SK-N-SH (cell line): ENCODE results near the gene ALAD. TPM values are rescaled to one million over a fixed set of nuclear protein-coding genes. Genes with fewer than 3 reads are reported as not detected.

Experiments used
- CTCF ChIA-PET: fragments of 300-600, 350-600 bp; formaldehyde crosslinking; extraction: SDS; loops from one replicate; lab custom pipeline; 2021; lab: Yijun Ruan, JAX
- POLR2A ChIA-PET: fragments of 350-600 bp; sonication (Branson Sonifier 250); formaldehyde crosslinking; extraction: SDS; loops from one replicate; lab custom pipeline; 2020; ENCODE audit warnings: antibody characterized with exemption, inconsistent platforms; lab: Yijun Ruan, JAX
- DNase-seq: peaks from one replicate; pipeline ENCODE4 v3.0.0; 2012
- H2AFZ ChIP-seq: fragments of 200-600 bp; sonication (generic); 2 replicates; pipeline ENCODE4 v1.8.1; 2016; ENCODE audit warnings: antibody characterized with exemption, mild to moderate bottlenecking, low read depth
- H3F3A ChIP-seq: fragments of 200-600 bp; sonication (generic); replicated peaks from 2 replicates; pipeline ENCODE3; 2016; ENCODE audit warnings: antibody characterized with exemption, mild to moderate bottlenecking; ENCODE audit not compliant: insufficient read depth
- H3K27ac ChIP-seq, 2 experiments: fragments of 200-500 bp in 1 of 2; fragments of 200-600 bp in 1 of 2; sonication (Bioruptor generic) in 1 of 2; sonication (generic), shearing (Covaris generic) in 1 of 2; 2 replicates each; pipeline versions ENCODE4 v1.5.1 to v1.6.1; 2014 to 2016; ENCODE audit warnings: low read depth in 2 of 2, inconsistent platforms in 1 of 2, low read length in 1 of 2, mild to moderate bottlenecking in 1 of 2, mixed read lengths in 1 of 2
- H3K27me3 ChIP-seq: fragments of 200-600 bp; sonication (generic), shearing (Covaris generic); 2 replicates; pipeline ENCODE4 v1.6.1; 2016; ENCODE audit warnings: mixed run types; ENCODE audit not compliant: insufficient read depth
- H3K36me3 ChIP-seq, 2 experiments: fragments of 200-500 bp in 1 of 2; fragments of 200-600 bp in 1 of 2; sonication (Bioruptor generic) in 1 of 2; sonication (generic) in 1 of 2; replicated peaks in 1 of 2; 2 replicates each; pipeline versions ENCODE3 to v1.5.1; 2014 to 2016; ENCODE audit warnings: low read length in 1 of 2, mild to moderate bottlenecking in 1 of 2; ENCODE audit not compliant: insufficient read depth in 2 of 2, control insufficient read depth in 1 of 2
- H3K4me1 ChIP-seq, 2 experiments: fragments of 200-500 bp in 1 of 2; fragments of 200-600 bp in 1 of 2; sonication (Bioruptor generic) in 1 of 2; sonication (generic), shearing (Covaris generic) in 1 of 2; 2 replicates each; pipeline versions ENCODE4 v1.5.1 to v1.6.1; 2014 to 2016; ENCODE audit warnings: low read depth in 1 of 2, low read length in 1 of 2, mixed run types in 1 of 2; ENCODE audit not compliant: insufficient read depth in 2 of 2, control insufficient read depth in 1 of 2
- H3K4me2 ChIP-seq: fragments of 200-600 bp; sonication (generic), shearing (Covaris generic); 2 replicates; pipeline ENCODE4 v1.6.1; 2017; ENCODE audit warnings: mixed run types
- H3K4me3 ChIP-seq, 2 experiments: fragments of 200-500 bp in 1 of 2; fragments of 200-600 bp in 1 of 2; sonication (Bioruptor generic) in 1 of 2; sonication (generic), shearing (Covaris generic) in 1 of 2; 2 replicates each; pipeline versions ENCODE4 v1.5.1 to v1.8.1; 2014 to 2016; ENCODE audit warnings: low read depth in 2 of 2, inconsistent platforms in 1 of 2, low read length in 1 of 2, mild to moderate bottlenecking in 1 of 2, mixed read lengths in 1 of 2, moderate library complexity in 1 of 2
- H3K79me2 ChIP-seq: fragments of 200-600 bp; sonication (generic); 2 replicates; pipeline ENCODE4 v1.8.1; 2017; ENCODE audit warnings: mild to moderate bottlenecking; ENCODE audit not compliant: insufficient read depth
- H3K9ac ChIP-seq: fragments of 200-600 bp; sonication (generic); 2 replicates; pipeline ENCODE4 v1.6.1; 2017; ENCODE audit warnings: mixed run types
- H3K9me2 ChIP-seq: fragments of 200-600 bp; sonication (generic); 2 replicates; pipeline ENCODE4 v1.6.1; 2017; ENCODE audit warnings: mixed run types
- H3K9me3 ChIP-seq: fragments of 200-600 bp; sonication (generic); 2 replicates; pipeline ENCODE4 v1.6.1; 2017; ENCODE audit warnings: mixed run types, mild to moderate bottlenecking, moderate library complexity
- H4K20me1 ChIP-seq: fragments of 200-600 bp; sonication (generic); 2 replicates; pipeline ENCODE4 v1.6.1; 2017; ENCODE audit warnings: mild to moderate bottlenecking, mixed run types; ENCODE audit not compliant: insufficient read depth
- CHD2 ChIP-seq: fragments of 150-350 bp; IDR thresholded peaks from 2 replicates; pipeline ENCODE4 v1.6.1; 2018; ENCODE audit warnings: low read length; ENCODE audit not compliant: partially characterized antibody
- EP300 ChIP-seq, 2 experiments: IDR thresholded peaks; 2 replicates each; pipeline versions ENCODE4 v1.4.0 to v1.6.1; 2012; ENCODE audit warnings: borderline replicate concordance in 1 of 2, low read depth in 1 of 2, low read length in 1 of 2
- FOXM1 ChIP-seq: IDR thresholded peaks from 2 replicates; pipeline ENCODE4 v1.4.0; 2012; ENCODE audit warnings: low read depth, mild to moderate bottlenecking
- GABPA ChIP-seq: IDR thresholded peaks from 2 replicates; pipeline ENCODE4 v1.4.0; 2012; ENCODE audit warnings: low read depth, mild to moderate bottlenecking
- MXI1 ChIP-seq: IDR thresholded peaks from 2 replicates; pipeline ENCODE4 v1.6.1; 2012; ENCODE audit warnings: mild to moderate bottlenecking, low read depth, low read length, improper control_type of control experiment
- NFIC ChIP-seq: IDR thresholded peaks from 2 replicates; pipeline ENCODE4 v1.4.0; 2012; ENCODE audit warnings: borderline replicate concordance
- RAD21 ChIP-seq: IDR thresholded peaks from 2 replicates; pipeline ENCODE4 v1.6.1; 2012; ENCODE audit warnings: mild to moderate bottlenecking, low read length
- RFX5 ChIP-seq: IDR thresholded peaks from 2 replicates; pipeline ENCODE4 v1.6.1; 2012; ENCODE audit warnings: mild to moderate bottlenecking, improper control_type of control experiment, low read length
- RXRA ChIP-seq: IDR thresholded peaks from 2 replicates; pipeline ENCODE4 v1.4.0; 2012; ENCODE audit warnings: low read depth, mild to moderate bottlenecking, borderline replicate concordance
- SIN3A ChIP-seq: IDR thresholded peaks from 2 replicates; pipeline ENCODE4 v1.6.1; 2012; ENCODE audit warnings: low read depth, mild to moderate bottlenecking, low read length, moderate library complexity, borderline replicate concordance
- TAF1 ChIP-seq: IDR thresholded peaks from 2 replicates; pipeline ENCODE4 v1.6.1; 2012; ENCODE audit warnings: low read depth, mild to moderate bottlenecking, low read length, moderate library complexity, borderline replicate concordance
- WGBS: methylation state at CpG from one replicate; pipeline ENCODE4 v1.1.6; 2017; ENCODE audit warnings: low lambda C conversion rate; 5-methylcytosine and 5-hydroxymethylcytosine counted together
- polyA plus RNA-seq, 3 experiments: library from polyadenylated mRNA; depleted of rRNA; stranded (reverse); fragments of >200 nt; gene quantifications; 2 replicates each; pipeline ENCODE4 v1.2.3, GENCODE V29; 2012
- TF ChIP-seq, protein P1 (sequence below): fragments of 200-600 bp; sonication (generic); IDR thresholded peaks from 2 replicates; pipeline ENCODE4 v1.6.1; 2017; ENCODE audit warnings: antibody characterized with exemption, mild to moderate bottlenecking, moderate library complexity
- TF ChIP-seq, protein P2 (sequence below): IDR thresholded peaks from 2 replicates; pipeline ENCODE4 v1.6.1; 2012; ENCODE audit warnings: mild to moderate bottlenecking, low read depth, low read length, moderate library complexity

The ALAD gene
- polyA plus RNA-seq, 1 of the 3 experiments (the other 2 are of a cell fraction): 10.7 TPM

DNA sequence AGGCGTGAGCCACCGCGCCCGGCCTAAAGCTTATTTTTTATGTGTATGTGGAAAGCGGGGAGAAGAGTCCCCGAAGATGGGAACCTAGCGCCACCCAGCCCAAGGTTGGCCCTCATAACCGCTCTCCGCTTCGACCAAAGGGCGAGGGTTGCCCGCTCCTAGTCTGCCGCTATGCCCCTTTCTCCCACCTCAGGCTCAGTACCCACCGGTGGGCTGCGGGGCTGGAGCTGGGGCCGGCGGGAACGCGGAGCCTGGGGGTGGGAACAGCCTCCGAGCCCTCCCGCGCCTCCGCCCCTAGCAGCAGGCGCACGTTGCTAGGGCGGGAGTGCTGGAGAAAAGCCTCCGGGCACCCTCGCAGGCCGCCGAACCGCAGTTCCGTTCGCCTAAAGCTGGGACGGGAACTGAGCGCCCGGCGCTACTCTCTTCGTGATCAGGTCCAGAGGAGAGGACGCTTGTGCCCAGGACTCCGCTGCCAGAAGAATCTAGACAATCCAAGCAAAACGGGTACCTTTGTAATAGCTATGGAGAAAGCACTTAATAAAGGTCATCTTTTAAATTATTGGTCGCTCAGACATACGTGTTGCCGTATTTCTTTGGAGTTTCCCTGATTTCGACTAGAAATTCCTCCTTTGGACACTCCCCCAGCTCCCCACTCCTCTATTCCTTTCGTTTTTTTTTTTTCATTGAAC, 60.9 kb downstream of the ALAD start, which contains the start of gene WDR31 (continued):
- TF ChIP-seq RXRA: no peak
- TF ChIP-seq, protein P1, sequence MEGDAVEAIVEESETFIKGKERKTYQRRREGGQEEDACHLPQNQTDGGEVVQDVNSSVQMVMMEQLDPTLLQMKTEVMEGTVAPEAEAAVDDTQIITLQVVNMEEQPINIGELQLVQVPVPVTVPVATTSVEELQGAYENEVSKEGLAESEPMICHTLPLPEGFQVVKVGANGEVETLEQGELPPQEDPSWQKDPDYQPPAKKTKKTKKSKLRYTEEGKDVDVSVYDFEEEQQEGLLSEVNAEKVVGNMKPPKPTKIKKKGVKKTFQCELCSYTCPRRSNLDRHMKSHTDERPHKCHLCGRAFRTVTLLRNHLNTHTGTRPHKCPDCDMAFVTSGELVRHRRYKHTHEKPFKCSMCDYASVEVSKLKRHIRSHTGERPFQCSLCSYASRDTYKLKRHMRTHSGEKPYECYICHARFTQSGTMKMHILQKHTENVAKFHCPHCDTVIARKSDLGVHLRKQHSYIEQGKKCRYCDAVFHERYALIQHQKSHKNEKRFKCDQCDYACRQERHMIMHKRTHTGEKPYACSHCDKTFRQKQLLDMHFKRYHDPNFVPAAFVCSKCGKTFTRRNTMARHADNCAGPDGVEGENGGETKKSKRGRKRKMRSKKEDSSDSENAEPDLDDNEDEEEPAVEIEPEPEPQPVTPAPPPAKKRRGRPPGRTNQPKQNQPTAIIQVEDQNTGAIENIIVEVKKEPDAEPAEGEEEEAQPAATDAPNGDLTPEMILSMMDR: no peak
- TF ChIP-seq GABPA: peak; percentile 71
- TF ChIP-seq, protein P2, sequence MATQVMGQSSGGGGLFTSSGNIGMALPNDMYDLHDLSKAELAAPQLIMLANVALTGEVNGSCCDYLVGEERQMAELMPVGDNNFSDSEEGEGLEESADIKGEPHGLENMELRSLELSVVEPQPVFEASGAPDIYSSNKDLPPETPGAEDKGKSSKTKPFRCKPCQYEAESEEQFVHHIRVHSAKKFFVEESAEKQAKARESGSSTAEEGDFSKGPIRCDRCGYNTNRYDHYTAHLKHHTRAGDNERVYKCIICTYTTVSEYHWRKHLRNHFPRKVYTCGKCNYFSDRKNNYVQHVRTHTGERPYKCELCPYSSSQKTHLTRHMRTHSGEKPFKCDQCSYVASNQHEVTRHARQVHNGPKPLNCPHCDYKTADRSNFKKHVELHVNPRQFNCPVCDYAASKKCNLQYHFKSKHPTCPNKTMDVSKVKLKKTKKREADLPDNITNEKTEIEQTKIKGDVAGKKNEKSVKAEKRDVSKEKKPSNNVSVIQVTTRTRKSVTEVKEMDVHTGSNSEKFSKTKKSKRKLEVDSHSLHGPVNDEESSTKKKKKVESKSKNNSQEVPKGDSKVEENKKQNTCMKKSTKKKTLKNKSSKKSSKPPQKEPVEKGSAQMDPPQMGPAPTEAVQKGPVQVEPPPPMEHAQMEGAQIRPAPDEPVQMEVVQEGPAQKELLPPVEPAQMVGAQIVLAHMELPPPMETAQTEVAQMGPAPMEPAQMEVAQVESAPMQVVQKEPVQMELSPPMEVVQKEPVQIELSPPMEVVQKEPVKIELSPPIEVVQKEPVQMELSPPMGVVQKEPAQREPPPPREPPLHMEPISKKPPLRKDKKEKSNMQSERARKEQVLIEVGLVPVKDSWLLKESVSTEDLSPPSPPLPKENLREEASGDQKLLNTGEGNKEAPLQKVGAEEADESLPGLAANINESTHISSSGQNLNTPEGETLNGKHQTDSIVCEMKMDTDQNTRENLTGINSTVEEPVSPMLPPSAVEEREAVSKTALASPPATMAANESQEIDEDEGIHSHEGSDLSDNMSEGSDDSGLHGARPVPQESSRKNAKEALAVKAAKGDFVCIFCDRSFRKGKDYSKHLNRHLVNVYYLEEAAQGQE: peak; percentile 70
- TF ChIP-seq EP300 (IDR thresholded peaks at IDR 0.05; ENCODE audit: borderline replicate concordance in 1 of 2, low read depth in 1 of 2, low read length in 1 of 2): peak; percentile 35 to 45; a peak in 2 of 4 replicates

DNA sequence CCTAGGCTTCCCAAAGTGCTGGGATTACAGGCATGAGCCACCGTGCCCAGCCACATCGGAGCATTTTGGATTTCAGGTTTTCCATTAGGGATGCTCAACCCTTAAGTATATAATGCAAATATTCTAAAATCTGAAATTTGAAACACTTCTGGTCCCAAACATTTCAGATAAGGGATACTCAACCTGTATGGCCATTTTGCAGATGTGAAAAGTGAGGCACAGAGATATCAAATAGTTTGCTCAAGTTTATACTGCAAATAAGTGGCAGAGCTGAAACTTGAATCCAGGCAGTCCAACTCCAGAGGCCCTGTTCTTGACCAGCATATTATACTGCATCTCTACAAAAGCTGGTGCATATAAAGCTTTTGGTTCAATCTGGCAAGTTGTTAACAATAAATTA, 63.4 kb downstream of the ALAD start:
- H3K27ac ChIP-seq: no peak overlapping the region
- H3K9me3 ChIP-seq: no peaks in the 10 kb centered on the region
- no peak overlapping the region for H3K4me2 ChIP-seq
- H3K9ac ChIP-seq: no peak overlapping the region
- H2AFZ ChIP-seq: no peak overlapping the region
- H3F3A ChIP-seq: peaks cover 4% of the 10 kb centered on the region
- CTCF ChIA-PET: interaction anchor here (1.1 kb wide), 1 partner anchor 19 kb away, joined by 4 read pairs; no protein-coding TSS in a partner anchor
- H3K27me3 ChIP-seq: no peaks in the 10 kb centered on the region
- TF ChIP-seq TAF1: no peak
- no peak for TF ChIP-seq EP300 (IDR thresholded peaks at IDR 0.05; ENCODE audit: borderline replicate concordance in 1 of 2, low read depth in 1 of 2, low read length in 1 of 2)
- TF ChIP-seq NFIC: no peak
- no peak for TF ChIP-seq RFX5
- TF ChIP-seq SIN3A: no peak
- TF ChIP-seq RAD21: no peak
- no peak for TF ChIP-seq FOXM1
- no peak for TF ChIP-seq MXI1
- TF ChIP-seq CHD2: no peak
- H3K4me1 ChIP-seq: peaks cover 0 to 9% of the 10 kb centered on the region in 2 experiments; a peak in 3 of 4 replicates
- H4K20me1 ChIP-seq: no peaks in the 10 kb centered on the region
- no peak for DNase-seq
- 100% methylated on average over 2 of the region's 2 CpGs for WGBS
- POLR2A ChIA-PET: interaction anchor here (0.6 kb wide), 1 partner anchor 406 kb away, joined by 3 read pairs; no protein-coding TSS in a partner anchor
- H3K36me3 ChIP-seq: no peaks in the 10 kb centered on the region
- peaks cover 4% of the 10 kb centered on the region; the same call in 1 of the 2 replicates for H3K79me2 ChIP-seq
- no peaks in the 10 kb centered on the region for H3K9me2 ChIP-seq
- no peak overlapping the region for H3K4me3 ChIP-seq

Other genes starting within 250 kb of the ALAD start
- 13.9 and 17.6 TPM in 2 replicates for gene FKBP15, start 180.0 kb downstream of the ALAD start, polyA plus RNA-seq (2012; rRNA removed)
- gene SLC31A1, start 179.7 kb downstream of the ALAD start, polyA plus RNA-seq (2012; rRNA removed): 7.7 and 11.2 TPM in 2 replicates
- 29.6 and 31.0 TPM in 2 replicates for gene CDC26, start 125.7 kb downstream of the ALAD start, polyA plus RNA-seq (2012; rRNA removed)
- gene PRPF4, start 125.6 kb downstream of the ALAD start, polyA plus RNA-seq (2012; rRNA removed): 22.5 and 23.2 TPM in 2 replicates
- not detected in 2 replicates for gene RNF183, start 97.9 kb downstream of the ALAD start, polyA plus RNA-seq (2012; rRNA removed)
- gene WDR31, start 61.0 kb downstream of the ALAD start, polyA plus RNA-seq (2012; rRNA removed): 0.74 and 1.3 TPM in 2 replicates
- gene BSPRY, start 51.7 kb downstream of the ALAD start, polyA plus RNA-seq (2012; rRNA removed): 0.03 TPM in 1 of 2 replicates, not detected in the other
- gene HDHD3, start 24.3 kb downstream of the ALAD start, polyA plus RNA-seq (2012; rRNA removed): 17.1 and 20.4 TPM in 2 replicates
- 40.1 and 48.3 TPM in 2 replicates for gene POLE3, start 9.4 kb upstream of the ALAD start, polyA plus RNA-seq (2012; rRNA removed)
- 0.47 and 0.58 TPM in 2 replicates for gene C9orf43, start 9.5 kb upstream of the ALAD start, polyA plus RNA-seq (2012; rRNA removed)
- gene RGS3, start 62.4 kb upstream of the ALAD start, polyA plus RNA-seq (2012; rRNA removed): 50.6 and 60.7 TPM in 2 replicates